Skeletal muscle cell (primary cell): ENCODE results near the gene PILRA.
"Not testable (repeated sequence)": the region's sequence is repeated elsewhere in the genome, so short reads cannot be mapped to it uniquely, and the experiment has no call there.

Experiments
- DNase-seq: peaks from one replicate; pipeline ENCODE4 v3.0.0-alpha.2; 2010; ENCODE audit warnings: low read depth
- H3K4me3 ChIP-seq: 2 replicates; pipeline ENCODE4 v1.5.1; 2011; ENCODE audit warnings: low read depth, mild to moderate bottlenecking, control low read depth, low read length, moderate library complexity

The PILRA gene

DNA sequence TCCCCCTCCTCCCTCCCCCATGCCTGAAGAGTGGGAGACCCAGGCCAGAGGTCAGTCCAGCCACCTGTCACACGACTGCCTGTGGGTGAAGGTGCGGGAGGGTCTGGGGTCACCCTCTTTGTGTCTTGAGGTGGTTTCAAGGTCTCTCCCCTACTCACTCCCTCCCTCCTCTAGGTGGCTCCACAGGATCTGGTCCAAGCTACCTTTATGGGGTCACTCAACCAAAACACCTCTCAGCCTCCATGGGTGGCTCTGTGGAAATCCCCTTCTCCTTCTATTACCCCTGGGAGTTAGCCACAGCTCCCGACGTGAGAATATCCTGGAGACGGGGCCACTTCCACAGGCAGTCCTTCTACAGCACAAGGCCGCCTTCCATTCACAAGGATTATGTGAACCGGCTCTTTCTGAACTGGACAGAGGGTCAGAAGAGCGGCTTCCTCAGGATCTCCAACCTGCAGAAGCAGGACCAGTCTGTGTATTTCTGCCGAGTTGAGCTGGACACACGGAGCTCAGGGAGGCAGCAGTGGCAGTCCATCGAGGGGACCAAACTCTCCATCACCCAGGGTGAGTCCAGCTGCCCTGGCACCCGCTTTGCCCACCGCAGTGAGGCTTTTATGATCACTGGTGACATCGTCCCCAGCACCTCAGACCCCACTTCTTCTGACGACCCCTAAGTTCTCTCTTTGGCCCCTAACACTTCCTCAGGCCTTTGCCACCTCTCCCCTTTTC, 747 bp downstream of the PILRA start:
- H3K4me3 ChIP-seq, DNase-seq: not testable (repeated sequence)

DNA sequence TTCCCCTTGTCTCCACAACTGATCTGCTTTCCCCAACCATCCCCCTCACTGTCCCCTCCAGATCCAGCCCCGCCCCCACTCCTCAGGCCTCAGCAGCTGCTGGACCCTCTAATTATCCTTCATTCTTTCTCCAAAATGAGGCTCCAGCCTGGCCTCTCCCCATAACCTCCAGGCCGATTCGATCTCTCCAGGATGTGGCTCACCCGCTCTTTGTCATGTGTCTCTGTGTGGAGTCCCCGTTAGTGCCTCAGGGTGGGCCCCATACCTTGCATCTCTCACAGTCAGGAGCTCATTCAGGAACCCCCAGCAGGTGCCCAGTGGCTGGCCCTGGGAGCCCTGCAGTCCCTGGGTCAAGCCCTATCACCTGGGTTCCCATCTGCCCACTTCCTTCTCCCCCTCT, 1.3 kb downstream of the PILRA start:
- no peak for DNase-seq
- H3K4me3 ChIP-seq = no peak overlapping the region

DNA sequence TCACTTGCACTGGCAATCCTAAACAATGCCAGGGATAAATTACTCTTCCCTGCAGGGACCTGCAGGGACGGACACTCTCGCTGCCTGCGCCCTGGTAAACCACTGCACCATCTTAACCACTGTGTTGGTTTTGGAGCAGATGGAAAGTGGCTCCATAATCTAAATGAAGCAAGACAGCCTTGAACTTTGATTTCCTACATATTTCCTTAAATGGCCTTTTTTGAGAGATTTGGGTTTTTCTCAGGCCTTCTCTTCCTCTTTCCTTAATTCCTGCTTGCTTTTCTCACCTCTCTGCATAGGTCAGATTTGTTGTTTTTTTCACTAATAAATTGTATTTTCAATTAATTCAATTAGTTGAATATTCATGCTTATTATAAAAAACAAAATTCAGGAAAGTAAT, 2.8 kb downstream of the PILRA start:
- no peak for DNase-seq
- no peak overlapping the region for H3K4me3 ChIP-seq

DNA sequence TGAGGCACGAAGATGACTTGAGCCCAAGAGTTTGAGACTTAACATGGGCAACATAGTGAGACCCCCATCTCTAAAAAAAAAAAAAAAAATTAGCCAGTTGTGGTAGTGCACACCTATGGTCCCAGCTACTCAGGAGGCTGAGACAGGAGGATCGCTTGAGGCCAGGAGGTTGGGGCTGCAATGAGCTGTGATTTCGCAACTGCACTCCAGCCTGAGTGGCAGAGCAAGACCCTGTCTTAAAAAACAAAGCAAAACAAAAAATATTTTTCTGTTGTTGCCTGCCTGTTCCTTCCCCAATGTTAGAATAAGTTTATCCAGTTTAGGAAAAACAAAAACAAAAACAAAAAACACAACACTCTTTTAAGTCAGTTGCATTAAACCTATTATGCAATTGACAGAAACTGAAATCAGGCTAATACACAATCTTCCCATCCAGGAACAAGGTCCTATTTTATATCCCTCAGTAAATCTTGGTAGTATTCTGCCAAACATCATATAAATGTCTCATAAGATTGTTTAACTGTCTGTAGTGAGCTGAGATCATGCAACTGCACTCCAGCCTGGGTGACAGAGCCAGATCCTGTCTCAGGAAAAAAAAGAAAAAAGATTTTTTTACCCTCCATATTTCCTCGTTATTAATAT, 4.9 kb downstream of the PILRA start:
- H3K4me3 ChIP-seq = no peak overlapping the region
- no peak for DNase-seq

DNA sequence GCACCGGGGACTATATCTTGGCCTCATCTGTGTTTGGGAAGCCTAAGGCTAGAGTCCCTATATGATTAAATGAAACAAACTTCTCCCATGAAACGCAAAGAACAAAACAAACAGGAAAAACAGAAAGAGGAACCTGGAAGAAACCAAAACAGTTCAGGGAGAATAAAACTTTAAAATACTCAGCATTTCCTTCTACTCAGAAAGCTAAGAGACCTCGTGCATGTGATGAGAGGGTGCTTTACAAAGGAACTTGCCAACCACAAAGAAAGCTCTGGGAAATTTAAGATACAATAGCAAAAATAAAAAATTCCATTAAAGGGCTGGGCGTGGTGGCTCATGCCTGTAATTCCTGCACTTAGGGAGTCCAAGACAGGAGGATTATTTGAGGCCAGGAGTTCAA, 6.9 kb downstream of the PILRA start:
- DNase-seq = no peak
- H3K4me3 ChIP-seq = no peak overlapping the region

DNA sequence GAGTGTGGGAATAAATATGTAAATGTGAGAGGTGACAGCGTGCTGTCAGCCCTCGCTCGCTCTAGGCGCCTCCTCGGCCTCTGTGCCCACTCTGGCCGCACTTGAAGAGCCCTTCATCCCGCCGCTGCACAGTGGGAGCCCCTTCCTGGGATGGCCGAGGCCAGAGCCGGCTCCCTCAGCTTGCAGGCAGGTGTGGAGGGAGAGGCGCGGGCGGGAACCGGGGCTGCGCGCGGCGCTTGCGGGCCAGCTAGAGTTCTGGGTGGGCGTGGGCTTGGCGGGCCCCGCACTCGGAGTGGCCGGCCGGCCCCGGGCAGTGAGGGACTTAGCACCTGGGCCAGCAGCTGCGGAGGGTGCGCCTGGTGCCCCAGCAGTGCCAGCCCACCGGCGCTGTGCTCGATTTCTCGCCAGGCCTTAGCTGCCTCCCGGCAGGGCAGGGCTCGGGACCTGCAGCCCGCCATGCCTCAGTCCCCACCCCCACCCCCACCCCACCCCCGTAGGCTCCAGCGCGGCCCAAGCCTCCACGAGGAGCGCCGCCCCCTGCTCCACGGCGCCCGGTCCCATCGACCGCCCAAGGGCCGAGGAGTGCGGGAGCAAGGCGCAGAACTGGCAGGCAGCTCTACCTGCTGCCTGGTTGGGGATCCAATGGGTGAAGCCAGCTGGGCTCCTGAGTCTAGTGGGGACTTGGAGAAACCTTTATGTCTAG, 8.4 kb downstream of the PILRA start:
- not testable (repeated sequence) for DNase-seq, H3K4me3 ChIP-seq

DNA sequence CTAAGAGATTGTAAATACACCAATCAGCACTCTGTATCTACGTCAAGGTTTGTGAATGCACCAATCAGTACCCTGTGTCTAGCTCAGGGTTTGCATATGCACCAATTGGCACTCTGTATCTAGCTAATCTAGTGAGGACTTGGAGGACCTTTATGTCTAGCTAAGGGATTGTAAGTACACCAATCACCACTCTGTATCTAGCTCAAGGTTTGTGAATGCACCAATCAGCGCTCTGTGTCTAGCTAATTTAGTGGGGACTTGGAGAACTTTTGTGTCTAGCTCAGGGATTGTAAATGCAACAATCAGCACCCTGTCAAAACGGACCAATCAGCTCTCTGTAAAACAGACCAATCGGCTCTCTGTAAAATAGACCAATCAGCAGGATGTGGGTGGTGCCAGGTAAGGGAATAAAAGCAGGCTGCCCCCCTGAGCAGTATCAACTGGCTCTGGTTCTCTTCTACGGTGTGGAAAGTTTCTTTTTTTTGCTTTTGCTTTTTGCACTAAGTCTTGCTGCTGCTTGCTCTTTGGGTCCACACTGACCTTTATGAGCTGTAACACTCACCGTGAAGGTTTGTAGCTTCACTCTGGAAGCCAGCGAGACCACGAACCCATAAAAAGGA, 9.1 kb downstream of the PILRA start:
- DNase-seq, H3K4me3 ChIP-seq: not testable (repeated sequence)

DNA sequence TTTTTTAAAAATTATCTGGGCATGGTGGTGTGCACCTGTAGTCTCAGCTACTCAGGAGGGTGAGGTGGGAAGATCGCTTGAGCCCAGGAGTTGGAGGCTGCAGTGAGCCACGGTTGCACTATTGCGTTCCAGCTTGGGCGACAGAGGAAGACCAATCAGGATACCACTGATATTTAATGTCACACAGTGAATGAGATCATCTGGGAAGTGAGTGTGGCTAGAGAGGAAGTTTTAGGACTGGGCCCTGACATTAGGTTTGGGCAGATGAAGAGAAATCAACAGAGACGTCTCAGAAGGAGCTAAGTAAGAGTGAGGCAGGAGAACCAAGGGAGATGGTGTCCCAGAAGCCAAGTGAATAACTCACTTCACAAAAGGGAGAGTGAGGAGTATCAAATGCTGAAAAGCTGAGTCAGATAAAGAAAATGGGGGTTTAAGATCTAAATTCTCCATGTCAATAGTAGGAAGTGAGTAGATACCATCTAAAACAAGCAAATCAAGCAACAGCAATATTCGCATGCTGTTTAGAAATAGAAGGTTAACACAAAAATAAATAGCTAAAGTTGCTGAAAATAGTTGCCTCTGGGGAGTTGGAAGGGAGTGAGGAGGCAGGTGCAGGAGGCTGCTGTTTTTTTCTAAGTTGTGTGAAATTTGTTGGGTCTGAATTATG, 11.5 kb downstream of the PILRA start:
- H3K4me3 ChIP-seq = no peak overlapping the region
- no peak for DNase-seq

DNA sequence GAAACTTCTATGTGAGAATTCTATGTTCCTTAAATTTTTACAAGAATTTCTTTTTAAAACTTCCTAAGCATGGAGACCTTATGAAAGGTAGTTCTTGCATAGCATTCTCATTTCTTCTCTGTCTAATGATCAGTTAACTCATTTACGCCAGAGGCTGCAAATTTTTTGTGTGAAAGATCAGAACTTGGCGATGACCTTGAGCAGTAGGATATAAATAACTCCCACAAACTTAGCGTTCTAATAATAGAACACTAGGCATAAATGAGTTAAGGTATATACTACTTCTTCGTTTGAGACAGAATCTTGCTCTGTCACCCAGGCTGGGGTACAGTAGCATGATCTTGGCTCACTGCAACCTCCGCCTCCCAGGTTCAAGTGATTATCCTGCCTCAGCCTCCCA, 13.7 kb downstream of the PILRA start:
- H3K4me3 ChIP-seq = no peak overlapping the region
- DNase-seq = no peak

DNA sequence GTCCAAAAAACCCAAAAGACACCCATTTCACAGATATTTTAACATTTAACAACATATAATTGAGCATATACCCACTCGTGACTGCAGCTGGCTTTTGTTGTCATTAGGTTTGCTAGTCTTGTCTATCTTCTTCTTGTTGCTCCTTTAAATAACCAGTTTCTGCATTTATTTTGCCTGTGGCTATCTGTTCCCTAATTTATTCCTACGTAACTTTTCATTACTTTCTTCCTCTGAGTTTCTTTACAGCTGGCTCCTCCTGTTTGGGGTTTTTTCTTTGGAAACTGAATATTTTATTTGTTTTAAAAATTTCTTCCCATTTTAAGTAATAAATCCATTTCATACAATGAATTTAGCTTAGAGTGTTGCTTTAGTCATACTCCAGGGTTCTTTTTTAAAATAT, 14.4 kb downstream of the PILRA start:
- no peak overlapping the region for H3K4me3 ChIP-seq
- no peak for DNase-seq

DNA sequence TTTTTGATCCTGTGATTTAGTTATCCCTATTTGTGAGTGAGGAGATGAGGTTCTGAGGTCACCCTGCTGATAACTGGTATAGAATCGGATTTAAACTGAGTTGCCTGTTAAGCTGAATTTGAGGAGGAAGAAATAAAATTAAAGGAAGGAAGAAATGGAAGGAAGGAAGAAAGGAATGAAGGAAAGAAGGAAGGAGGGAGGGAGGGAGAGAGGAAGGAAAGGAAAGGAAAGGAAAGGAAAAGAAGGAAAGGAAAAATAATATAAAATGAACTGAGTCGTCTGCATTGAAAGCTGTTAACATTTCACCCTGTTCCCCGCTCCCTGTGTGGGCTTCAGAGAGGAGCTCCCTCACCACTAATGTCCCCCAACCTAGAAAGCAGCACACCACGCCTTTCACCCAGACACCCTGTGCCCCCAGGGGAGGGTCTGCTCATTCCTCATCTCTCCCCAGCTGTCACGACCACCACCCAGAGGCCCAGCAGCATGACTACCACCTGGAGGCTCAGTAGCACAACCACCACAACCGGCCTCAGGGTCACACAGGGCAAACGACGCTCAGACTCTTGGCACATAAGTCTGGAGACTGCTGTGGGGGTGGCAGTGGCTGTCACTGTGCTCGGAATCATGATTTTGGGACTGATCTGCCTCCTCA, 16.3 kb downstream of the PILRA start:
- DNase-seq = no peak
- no peak overlapping the region for H3K4me3 ChIP-seq

DNA sequence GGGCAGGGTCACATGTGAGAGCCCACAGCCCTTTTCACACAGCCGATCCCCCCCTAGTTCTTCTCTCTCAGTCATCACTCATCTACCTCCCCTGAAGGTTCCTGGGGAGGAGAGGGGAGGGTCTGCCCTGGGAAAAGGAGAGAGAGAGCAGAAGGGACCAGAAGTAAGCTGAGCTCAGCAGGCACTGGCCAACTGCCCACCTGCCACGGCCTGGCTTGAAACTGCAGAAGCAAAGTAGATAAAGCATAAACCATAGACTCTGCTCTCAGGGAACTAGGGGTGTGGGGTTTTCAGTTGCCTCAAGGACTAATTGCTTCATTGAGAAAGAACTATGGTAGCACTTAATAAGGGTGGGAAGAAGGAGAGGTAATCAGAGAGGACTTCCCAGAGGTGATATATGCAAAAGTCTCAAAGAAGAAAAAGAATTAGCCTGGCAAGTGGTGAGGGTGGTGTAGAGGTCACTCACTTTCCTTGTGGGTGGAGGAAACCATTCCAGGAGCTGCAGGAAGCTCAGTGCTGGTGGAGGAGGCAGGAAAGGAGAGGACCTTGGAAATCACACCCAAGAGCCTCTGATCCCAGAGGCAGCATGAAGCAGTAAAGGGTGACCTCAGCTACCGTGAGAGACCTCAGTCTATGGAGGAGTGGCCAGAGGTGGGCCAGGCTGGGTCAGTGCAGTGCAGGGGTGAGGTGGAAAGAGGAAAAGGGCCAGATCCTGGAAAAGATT, 17.2 kb downstream of the PILRA start:
- DNase-seq = no peak
- H3K4me3 ChIP-seq = no peak overlapping the region

DNA sequence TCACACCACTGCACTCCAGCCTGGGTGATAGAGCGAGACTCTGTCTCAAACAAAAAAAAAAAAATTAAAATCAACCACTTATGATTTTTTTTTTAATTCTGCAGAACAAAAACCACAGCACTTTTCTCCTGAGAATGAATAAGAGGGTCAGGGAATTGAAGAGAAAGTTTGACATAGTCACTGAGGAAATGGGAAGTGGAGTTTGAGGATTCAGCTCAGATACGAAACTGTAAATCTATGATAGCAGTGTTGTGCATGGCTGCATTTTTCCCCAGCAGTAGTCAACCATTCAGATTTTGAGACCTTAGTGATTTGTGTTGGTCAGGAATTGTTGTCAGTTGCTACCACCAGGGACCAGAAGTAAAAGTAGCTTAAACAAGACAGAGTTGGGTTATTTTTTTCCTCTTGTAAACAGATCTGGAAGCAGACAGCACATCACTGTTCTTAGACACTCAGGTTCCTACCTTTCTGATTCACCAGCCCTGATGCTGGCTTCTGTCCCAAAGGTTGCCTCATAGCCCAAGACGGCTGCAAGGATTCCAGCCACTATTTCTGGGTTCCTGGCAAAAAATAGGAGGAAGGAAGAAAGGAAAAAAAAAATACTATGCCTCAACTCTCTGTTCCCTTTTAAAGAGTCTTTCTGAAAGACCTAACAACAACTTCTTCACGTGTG, 20.1 kb downstream of the PILRA start:
- no peak for DNase-seq
- no peak overlapping the region for H3K4me3 ChIP-seq

DNA sequence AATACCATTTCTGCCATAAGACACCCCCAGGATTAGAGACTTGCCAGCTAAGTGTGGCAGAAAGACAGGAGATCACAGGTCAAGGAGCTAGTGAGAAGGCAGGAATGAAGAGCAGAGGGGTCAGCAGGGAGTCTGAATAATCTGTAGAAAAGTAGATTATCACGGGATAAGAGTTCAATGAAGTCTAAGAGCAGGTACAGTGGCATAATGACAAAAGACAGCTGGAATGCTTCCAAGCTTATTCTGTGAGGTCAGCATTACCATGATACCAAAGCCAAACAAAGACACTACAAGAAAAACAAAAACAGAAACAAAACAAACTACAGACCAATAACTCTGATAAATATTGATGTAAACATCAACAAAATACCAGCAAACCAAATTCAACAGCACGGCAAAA, 20.8 kb downstream of the PILRA start:
- H3K4me3 ChIP-seq = no peak overlapping the region
- no peak for DNase-seq

DNA sequence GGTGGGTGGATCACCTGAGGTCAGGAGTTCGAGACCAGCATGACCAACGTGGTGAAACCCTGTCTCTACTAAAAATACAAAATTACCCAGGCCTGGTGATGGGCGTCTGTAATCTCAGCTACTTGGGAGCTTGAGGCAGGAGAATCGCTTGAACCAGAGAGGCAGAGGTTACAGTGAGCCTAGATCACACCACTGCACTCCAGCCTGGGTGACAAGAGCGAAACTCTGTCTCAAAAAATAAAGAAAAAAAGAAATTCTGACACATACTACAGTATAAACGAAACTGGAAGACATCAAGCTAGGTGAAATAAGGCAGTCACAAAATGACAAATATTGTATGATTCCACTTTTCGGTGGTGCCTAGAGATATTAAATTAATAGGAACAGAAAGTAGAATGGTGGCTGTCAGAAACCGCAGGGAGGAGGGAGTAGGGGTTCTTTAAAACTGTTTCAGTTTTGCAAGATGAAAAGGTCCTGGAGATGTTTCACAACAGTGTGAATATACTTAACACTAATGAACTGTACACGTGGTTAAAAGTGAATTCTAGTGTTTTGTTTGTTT, 23.2 kb downstream of the PILRA start:
- DNase-seq = no peak
- no peak overlapping the region for H3K4me3 ChIP-seq

DNA sequence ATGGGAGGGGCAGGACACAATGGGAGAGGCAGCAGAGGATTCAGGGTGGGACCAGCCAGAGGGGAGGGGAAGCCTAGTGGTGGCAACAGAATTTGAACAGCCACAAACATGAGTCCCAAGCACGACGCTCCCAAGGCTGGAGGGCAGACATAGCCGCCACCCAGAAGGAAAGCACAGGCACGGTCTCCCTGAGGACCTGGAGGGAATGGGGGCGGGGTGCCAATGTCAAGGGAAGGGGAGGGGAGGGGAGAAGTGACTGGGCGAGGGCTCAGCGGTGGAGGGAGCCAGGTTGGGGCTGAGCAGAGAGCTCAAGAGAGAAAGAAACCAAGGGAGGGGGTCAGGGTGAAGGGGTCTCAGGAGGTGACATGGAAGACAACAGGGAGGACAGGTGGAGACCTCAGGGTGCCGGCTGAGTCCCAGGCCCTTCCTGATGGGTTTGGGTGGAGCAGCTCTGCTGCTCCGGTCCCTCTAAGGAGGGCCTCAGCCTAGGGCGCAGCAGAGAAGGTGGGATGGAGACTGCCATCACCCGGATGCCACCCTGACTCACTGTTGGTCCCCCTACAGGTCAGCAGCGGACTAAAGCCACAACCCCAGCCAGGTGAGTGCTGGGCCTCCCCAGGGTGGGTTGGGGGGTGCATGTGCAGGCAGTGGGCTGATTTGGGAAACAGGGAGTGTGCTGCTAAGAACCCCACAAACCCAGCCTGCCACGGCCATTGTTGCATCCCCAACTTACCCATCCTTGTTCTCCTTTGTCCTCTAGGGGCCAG, 24.2 kb downstream of the PILRA start:
- DNase-seq = no peak
- H3K4me3 ChIP-seq = no peak overlapping the region

DNA sequence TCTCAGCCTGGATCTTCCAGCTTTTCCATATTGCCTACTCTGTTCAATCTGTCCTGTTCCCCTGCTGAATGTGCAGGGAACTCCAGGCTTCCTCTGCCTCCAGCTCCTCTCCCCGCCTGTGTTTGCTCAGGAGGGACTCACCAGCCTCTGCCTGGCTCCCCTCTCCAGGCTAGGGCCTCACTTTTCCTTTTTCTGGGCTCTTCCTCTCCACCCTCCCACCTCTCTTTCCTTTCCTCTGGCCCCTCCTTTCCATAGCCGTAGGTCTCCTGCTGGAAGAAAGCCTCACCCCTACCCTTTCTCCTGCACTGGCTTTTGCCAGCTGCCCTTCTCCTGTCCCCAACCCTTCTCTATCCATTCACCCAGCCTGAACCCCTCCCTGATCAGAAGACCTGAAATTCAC, 25.0 kb downstream of the PILRA start:
- no peak overlapping the region for H3K4me3 ChIP-seq
- no peak for DNase-seq
